HUES64 (cell line): ENCODE data around the gene CYP51A1.
"Not testable (repeated sequence)": the region's sequence is repeated elsewhere in the genome, so short reads cannot be mapped to it uniquely, and the experiment has no call there.

Experiments
- H3K27ac ChIP-seq: 2 replicates; pipeline ENCODE4 v1.7.0; 2013; ENCODE audit warnings: low read depth, low read length, inconsistent platforms
- H3K27me3 ChIP-seq: 2 replicates; pipeline ENCODE4 v1.6.1; 2013; ENCODE audit warnings: mild to moderate bottlenecking, low read length; ENCODE audit not compliant: insufficient read depth
- H3K36me3 ChIP-seq: 2 replicates; pipeline ENCODE4 v1.6.1; 2013; ENCODE audit warnings: mild to moderate bottlenecking, low read length; ENCODE audit not compliant: insufficient read depth
- H3K4me1 ChIP-seq: 2 replicates; pipeline ENCODE4 v1.6.1; 2013; ENCODE audit warnings: mild to moderate bottlenecking, low read length, moderate library complexity; ENCODE audit not compliant: insufficient read depth
- H3K4me3 ChIP-seq: 2 replicates; pipeline ENCODE4 v1.5.1; 2013; ENCODE audit warnings: mild to moderate bottlenecking, low read length, moderate library complexity
- H3K9ac ChIP-seq: 2 replicates; pipeline ENCODE4 v1.6.1; 2013; ENCODE audit warnings: mild to moderate bottlenecking, low read depth, low read length
- H3K9me3 ChIP-seq: 2 replicates; pipeline ENCODE4 v1.6.1; 2013; ENCODE audit warnings: low read depth, low read length; ENCODE audit not compliant: insufficient read depth
- WGBS: fragments of 150-250, 120-280 bp; methylation state at CpG from one replicate; pipeline ENCODE4 v1.1.7; 2013; ENCODE audit warnings: missing lambda C conversion rate; 5-methylcytosine and 5-hydroxymethylcytosine counted together

Gene CYP51A1

GRCh38 chr7:92119213-92119759 lies 15.0 kb downstream of the CYP51A1 start:
- H3K4me1 ChIP-seq = no peaks in the 10 kb centered on the region
- H3K27me3 ChIP-seq = no peaks in the 10 kb centered on the region
- H3K36me3 ChIP-seq = peaks cover 87% of the 10 kb centered on the region
- H3K4me3 ChIP-seq = no peak overlapping the region
- WGBS = 92% methylated on average over 1 of the region's 1 CpG
- H3K9me3 ChIP-seq = no peaks in the 10 kb centered on the region
- H3K9ac ChIP-seq = no peak overlapping the region
- H3K27ac ChIP-seq = no peak overlapping the region

GRCh38 chr7:92116949-92117348 lies 17.3 kb downstream of the CYP51A1 start:
- H3K27ac ChIP-seq = no peak overlapping the region
- H3K4me3 ChIP-seq = no peak overlapping the region
- no peaks in the 10 kb centered on the region for H3K4me1 ChIP-seq
- H3K36me3 ChIP-seq = peaks cover 83% of the 10 kb centered on the region
- H3K9me3 ChIP-seq = no peaks in the 10 kb centered on the region
- no peaks in the 10 kb centered on the region for H3K27me3 ChIP-seq
- H3K9ac ChIP-seq = no peak overlapping the region
- 96% methylated on average over 3 of the region's 3 CpGs for WGBS

- H3K27ac ChIP-seq = no peak overlapping the region
- H3K4me3 ChIP-seq = no peak overlapping the region
- no peak overlapping the region for H3K9ac ChIP-seq
- no peaks in the 10 kb centered on the region for H3K4me1 ChIP-seq
- 94% methylated on average over 5 of the region's 5 CpGs for WGBS
- no peaks in the 10 kb centered on the region for H3K9me3 ChIP-seq
- H3K27me3 ChIP-seq = no peaks in the 10 kb centered on the region
- peaks cover 83% of the 10 kb centered on the region for H3K36me3 ChIP-seq
These were observed 18.5 kb downstream of the CYP51A1 start for GRCh38 chr7:92115821-92116220.

GRCh38 chr7:92110857-92111256 lies 23.4 kb downstream of the CYP51A1 start:
- Histone ChIP-seq H3K9me3 (no peaks in the 10 kb centered on the region), H3K27ac (no peak overlapping the region), H3K4me1 (no peaks in the 10 kb centered on the region), H3K9ac (no peak overlapping the region), H3K36me3 (peaks cover 87% of the 10 kb centered on the region), H3K4me3 (no peak overlapping the region), H3K27me3 (no peaks in the 10 kb centered on the region)
- WGBS = 91% methylated on average over 2 of the region's 2 CpGs

GRCh38 chr7:92108821-92109220 lies 25.5 kb downstream of the CYP51A1 start:
- Histone ChIP-seq H3K9ac (no peak overlapping the region), H3K36me3 (peaks cover 73% of the 10 kb centered on the region), H3K27ac (no peak overlapping the region), H3K4me3 (no peak overlapping the region), H3K4me1 (no peaks in the 10 kb centered on the region), H3K9me3 (no peaks in the 10 kb centered on the region), H3K27me3 (no peaks in the 10 kb centered on the region)
- 96% methylated on average over 6 of the region's 8 CpGs for WGBS

- H3K36me3 ChIP-seq = peaks cover 69% of the 10 kb centered on the region
- WGBS = 96% methylated on average over 5 of the region's 5 CpGs
- H3K9me3 ChIP-seq, H3K27me3 ChIP-seq, H3K9ac ChIP-seq, H3K4me1 ChIP-seq, H3K27ac ChIP-seq, H3K4me3 ChIP-seq: not testable (repeated sequence)
These were observed 31.4 kb downstream of the CYP51A1 start for GRCh38 chr7:92102862-92103261.

- 100% methylated on average over 1 of the region's 1 CpG for WGBS
- Histone ChIP-seq H3K4me3 (no peak overlapping the region), H3K9ac (no peak overlapping the region), H3K27me3 (no peaks in the 10 kb centered on the region), H3K4me1 (no peaks in the 10 kb centered on the region), H3K27ac (no peak overlapping the region), H3K9me3 (no peaks in the 10 kb centered on the region), H3K36me3 (peaks cover 74% of the 10 kb centered on the region)
These were observed 33.7 kb downstream of the CYP51A1 start for GRCh38 chr7:92100534-92100933.

GRCh38 chr7:92095380-92095779 lies 38.9 kb downstream of the CYP51A1 start:
- no peak overlapping the region for H3K27ac ChIP-seq
- peaks cover 78% of the 10 kb centered on the region for H3K36me3 ChIP-seq
- H3K9ac ChIP-seq = no peak overlapping the region
- H3K4me3 ChIP-seq = no peak overlapping the region
- 86% methylated on average over 1 of the region's 1 CpG for WGBS
- H3K4me1 ChIP-seq = no peaks in the 10 kb centered on the region
- H3K9me3 ChIP-seq = no peaks in the 10 kb centered on the region
- H3K27me3 ChIP-seq = no peaks in the 10 kb centered on the region

GRCh38 chr7:92092210-92092609 lies 42.1 kb downstream of the CYP51A1 start:
- H3K9ac ChIP-seq = no peak overlapping the region
- H3K36me3 ChIP-seq = peaks cover 77% of the 10 kb centered on the region
- H3K27ac ChIP-seq = no peak overlapping the region
- H3K9me3 ChIP-seq = peaks cover 5% of the 10 kb centered on the region; the same call in 1 of the 2 replicates
- no peaks in the 10 kb centered on the region for H3K4me1 ChIP-seq
- 87% methylated on average over 1 of the region's 1 CpG for WGBS
- no peaks in the 10 kb centered on the region for H3K27me3 ChIP-seq
- no peak overlapping the region for H3K4me3 ChIP-seq

- peaks cover 90% of the 10 kb centered on the region for H3K36me3 ChIP-seq
- no peaks in the 10 kb centered on the region for H3K4me1 ChIP-seq
- 93% methylated on average over 1 of the region's 1 CpG for WGBS
- no peak overlapping the region for H3K27ac ChIP-seq
- no peak overlapping the region for H3K9ac ChIP-seq
- H3K9me3 ChIP-seq = peaks cover 11% of the 10 kb centered on the region; the same call in 1 of the 2 replicates
- no peak overlapping the region for H3K4me3 ChIP-seq
- H3K27me3 ChIP-seq = no peaks in the 10 kb centered on the region
These were observed 46.0 kb downstream of the CYP51A1 start for GRCh38 chr7:92088266-92088665.

- H3K9ac ChIP-seq, H3K4me3 ChIP-seq, H3K27me3 ChIP-seq, H3K4me1 ChIP-seq, H3K27ac ChIP-seq: not testable (repeated sequence)
- Histone ChIP-seq H3K36me3 (peaks cover 87% of the 10 kb centered on the region), H3K9me3 (peaks cover 11% of the 10 kb centered on the region; the same call in 1 of the 2 replicates)
- 90% methylated on average over 6 of the region's 6 CpGs for WGBS
These were observed 50.4 kb downstream of the CYP51A1 start for GRCh38 chr7:92083922-92084321.

GRCh38 chr7:92076509-92076908 lies 57.8 kb downstream of the CYP51A1 start:
- Histone ChIP-seq H3K4me1 (0 out of 2 replicates have a peak, but pooled peaks cover 5% of the 10 kb centered on the region), H3K27ac (no peak overlapping the region), H3K9me3 (no peaks in the 10 kb centered on the region), H3K36me3 (peaks cover 51% of the 10 kb centered on the region), H3K9ac (no peak overlapping the region; the same call in 1 of the 2 replicates), H3K4me3 (no peak overlapping the region), H3K27me3 (no peaks in the 10 kb centered on the region)
- no CpG with 5 or more reads among the region's 1 CpG for WGBS
